OCI-LY7 (cell line): ENCODE measurements around the gene CARM1. TPM values are rescaled to one million over a fixed set of nuclear protein-coding genes. Genes with fewer than 3 reads are reported as not detected.

Experiments used
- BruUV-seq: library from RNA; stranded (reverse); fragments of 400-500 nt; replicated peaks from 2 replicates; lab custom pipeline; 2021; lab: Mats Ljungman, UMichigan
- CTCF ChIA-PET: fragments of 300-600 bp; sonication (Branson Sonifier 250); formaldehyde crosslinking; loops from one replicate; lab custom pipeline; 2022; ENCODE audit warnings: antibody characterized with exemption; ENCODE audit not compliant: unreplicated experiment; lab: Charles Lee
- POLR2A ChIA-PET: fragments of 300-600 bp; sonication (Branson Sonifier 250); formaldehyde crosslinking; loops from one replicate; lab custom pipeline; 2022; ENCODE audit warnings: antibody characterized with exemption; lab: Charles Lee
- DNase-seq: peaks from one replicate; pipeline ENCODE4 v3.0.0-alpha.2; 2015; ENCODE audit warnings: low spot score
- H2AFZ ChIP-seq: fragments of 200-600 bp; sonication (generic), shearing (Covaris generic); 2 replicates; pipeline ENCODE4 v1.6.1; 2014; ENCODE audit warnings: mild to moderate bottlenecking, antibody characterized with exemption, low read length, moderate library complexity
- H3K27ac ChIP-seq: fragments of 200-600 bp; sonication (generic); 2 replicates; pipeline ENCODE4 v1.5.1; 2014; ENCODE audit warnings: mixed run types, low read depth, mild to moderate bottlenecking, moderate library complexity, low read length, inconsistent platforms; ENCODE audit not compliant: poor library complexity, severe bottlenecking
- H3K36me3 ChIP-seq: fragments of 200-600 bp; sonication (generic); 2 replicates; pipeline ENCODE4 v1.6.1; 2014; ENCODE audit warnings: mild to moderate bottlenecking, antibody characterized with exemption, low read length, moderate library complexity, mixed read lengths; ENCODE audit not compliant: insufficient read depth
- H3K4me1 ChIP-seq: fragments of 200-600 bp; sonication (generic); 2 replicates; pipeline ENCODE4 v1.5.1; 2014; ENCODE audit warnings: mild to moderate bottlenecking, low read length; ENCODE audit not compliant: insufficient read depth, poor library complexity, severe bottlenecking
- H3K4me2 ChIP-seq: fragments of 200-600 bp; sonication (generic); 2 replicates; pipeline ENCODE4 v1.6.1; 2014; ENCODE audit warnings: mild to moderate bottlenecking, low read length
- H3K4me3 ChIP-seq: fragments of 200-600 bp; sonication (generic); 2 replicates; pipeline ENCODE4 v1.5.1; 2014; ENCODE audit warnings: mild to moderate bottlenecking, low read depth, low read length; ENCODE audit not compliant: poor library complexity, severe bottlenecking
- H3K79me2 ChIP-seq: fragments of 200-600 bp; sonication (generic); 2 replicates; pipeline ENCODE4 v1.6.1; 2016; ENCODE audit warnings: low read depth, mild to moderate bottlenecking, low read length, moderate library complexity, mixed read lengths; ENCODE audit not compliant: insufficient read depth
- H3K9me2 ChIP-seq: fragments of 200-600 bp; sonication (generic); 2 replicates; pipeline ENCODE4 v1.6.1; 2016; ENCODE audit warnings: mild to moderate bottlenecking, low read length, mixed read lengths; ENCODE audit not compliant: insufficient read depth
- H3K9me3 ChIP-seq: fragments of 200-600 bp; sonication (generic); 2 replicates; pipeline ENCODE4 v1.6.1; 2014; ENCODE audit warnings: mild to moderate bottlenecking, mixed run types, low read length, mixed read lengths
- H4K20me1 ChIP-seq: fragments of 200-600 bp; sonication (generic); 2 replicates; pipeline ENCODE4 v1.6.1; 2014; ENCODE audit warnings: mild to moderate bottlenecking, antibody characterized with exemption, low read length, moderate library complexity, mixed read lengths; ENCODE audit not compliant: insufficient read depth
- CTCF ChIP-seq: fragments of 200-600 bp; sonication (generic); conservative IDR thresholded peaks from 2 replicates; pipeline ENCODE4 v1.5.1; 2014; ENCODE audit warnings: mild to moderate bottlenecking, antibody characterized with exemption, low read length, moderate library complexity, mixed read lengths
- EZH2phosphoT487 ChIP-seq: fragments of 200-600 bp; sonication (generic); IDR thresholded peaks from 2 replicates; pipeline ENCODE4 v1.6.1; 2018; ENCODE audit warnings: low read depth, borderline replicate concordance, mild to moderate bottlenecking, mixed run types, antibody characterized with exemption, low read length, moderate library complexity, mixed read lengths
- intact Hi-C: fragments of 100-400 bp; cut with micrococcal nuclease; formaldehyde crosslinking; loops from one replicate; pipeline ENCODE4 v1.10.0; 2022; ENCODE audit not compliant: unreplicated experiment
- total RNA-seq, 2 experiments: library from RNA; depleted of rRNA in 1 of 2; stranded (reverse); fragments of >200 nt in 1 of 2; shearing (Covaris generic) in 1 of 2; gene quantifications; 2 replicates each; pipeline ENCODE4 v1.2.3, GENCODE V29; 2014 to 2022

Gene CARM1
- total RNA-seq, 2 experiments from 2014 or later = 41.2 to 107 TPM

DNA sequence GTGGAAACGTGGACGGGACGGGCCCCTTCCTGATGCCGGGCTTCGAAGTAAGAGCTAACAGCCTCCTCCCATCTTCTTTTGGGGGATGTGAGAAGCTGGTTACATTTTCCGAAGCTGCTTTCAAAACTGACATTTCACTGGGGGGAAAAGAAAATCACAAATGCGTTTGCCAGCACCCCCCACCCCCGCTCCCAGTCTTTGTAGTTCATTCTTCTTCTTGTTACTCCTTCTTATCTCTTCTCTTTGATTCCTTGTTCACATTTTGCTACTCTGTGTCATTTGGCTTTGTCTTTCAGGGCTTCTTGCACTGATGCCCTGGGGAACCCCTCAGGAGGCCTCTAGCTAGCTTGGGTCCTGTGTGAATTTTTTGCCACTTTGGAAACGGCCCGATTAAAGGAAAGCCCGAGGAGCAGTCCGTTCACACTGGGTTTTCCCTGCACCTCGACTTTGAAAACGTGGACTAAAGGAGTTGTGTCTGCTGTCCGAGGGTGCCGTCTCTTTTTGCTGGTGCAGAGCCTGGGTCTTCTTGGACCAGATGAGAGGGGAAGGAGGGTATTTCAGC, 1.3 kb downstream of the CARM1 start:
- peaks cover 59% of the 10 kb centered on the region for H3K79me2 ChIP-seq
- no peaks in the 10 kb centered on the region for H3K9me3 ChIP-seq
- intact Hi-C loops = loop anchor here (10.0 kb wide), 1 partner anchor 308 kb away; the partner anchor contains the start of genes CDKN2D and KRI1
- CTCF ChIA-PET = interaction anchor here (0.5 to 1.8 kb wide), 3 partner anchors 8 to 16 kb away, joined by 3 to 9 read pairs (median 4); no protein-coding TSS in a partner anchor
- no peaks in the 10 kb centered on the region for H3K9me2 ChIP-seq
- no TSS peak for BruUV-seq
- POLR2A ChIA-PET = interaction anchor here (0.6 to 3.5 kb wide), 5 partner anchors 16 to 695 kb away, joined by 3 to 34 read pairs (median 5); no protein-coding TSS in a partner anchor
- H3K27ac ChIP-seq = peak overlapping the region; percentile 82
- H2AFZ ChIP-seq = no peak overlapping the region
- DNase-seq = no peak
- peak overlapping the region; percentile 90 for H3K4me2 ChIP-seq
- TF ChIP-seq CTCF (peak; percentile 11; the same call in 1 of the 2 replicates), EZH2phosphoT487 (no peak)
- no peaks in the 10 kb centered on the region for H4K20me1 ChIP-seq
- peaks cover 61% of the 10 kb centered on the region for H3K4me1 ChIP-seq
- peaks cover 17% of the 10 kb centered on the region for H3K36me3 ChIP-seq
- H3K4me3 ChIP-seq = peak overlapping the region; percentile 99

- Histone ChIP-seq H3K4me1 (peaks cover 61% of the 10 kb centered on the region), H3K36me3 (peaks cover 17% of the 10 kb centered on the region), H2AFZ (no peak overlapping the region), H4K20me1 (no peaks in the 10 kb centered on the region), H3K79me2 (peaks cover 73% of the 10 kb centered on the region), H3K4me3 (peak overlapping the region; percentile 2), H3K9me3 (no peaks in the 10 kb centered on the region), H3K27ac (no peak overlapping the region), H3K9me2 (no peaks in the 10 kb centered on the region), H3K4me2 (peak overlapping the region; percentile 90)
- TF ChIP-seq EZH2phosphoT487 (no peak), CTCF (no peak)
- POLR2A ChIA-PET = interaction anchor here (0.6 to 3.5 kb wide), 3 partner anchors 15 to 532 kb away, joined by 4 to 34 read pairs (median 6); no protein-coding TSS in a partner anchor
- intact Hi-C loops = loop anchor here (10.0 kb wide), 1 partner anchor 309 kb away; the partner anchor contains the start of genes CDKN2D and KRI1
- CTCF ChIA-PET = interaction anchor here (1.8 kb wide), 1 partner anchor 10 kb away, joined by 4 read pairs; no protein-coding TSS in a partner anchor
- BruUV-seq = TSS peak; percentile 36
- no peak for DNase-seq
These were observed 2.7 kb downstream of the CARM1 start for GRCh38 chr19:10874024-10874423.
